Vagina (tissue), 2 donors: ENCODE data around the gene GCDH.

Experiments used
- CTCF ChIP-seq, 3 experiments: fragments of 450-650 bp in 2 of 3; fragments of 200-600 bp in 1 of 3; sonication (generic) in 1 of 3; IDR thresholded peaks; one replicate each; pipeline ENCODE4 v1.5.1; 2017 to 2019; ENCODE audit warnings: antibody characterized with exemption in 3 of 3, mild to moderate bottlenecking in 2 of 3, moderate library complexity in 2 of 3
- POLR2A ChIP-seq, 2 donors: fragments of 450-650 bp; IDR thresholded peaks; one replicate each; pipeline ENCODE4 v1.6.1; 2017; ENCODE audit warnings: antibody characterized with exemption in 2 of 2, mild to moderate bottlenecking in 2 of 2, moderate library complexity in 2 of 2
- POLR2AphosphoS5 ChIP-seq, 2 donors: sonication (generic); formaldehyde crosslinking; IDR thresholded peaks; one replicate each; pipeline ENCODE4 v1.9.0; 2017; ENCODE audit warnings: antibody characterized with exemption in 2 of 2, mild to moderate bottlenecking in 2 of 2, low read depth in 1 of 2; ENCODE audit not compliant: insufficient read depth in 1 of 2

- no peak for TF ChIP-seq CTCF (IDR thresholded peaks at IDR 0.05)
- no peak for TF ChIP-seq POLR2A (IDR thresholded peaks at IDR 0.05)
- TF ChIP-seq POLR2AphosphoS5 (IDR thresholded peaks at IDR 0.05; ENCODE audit: insufficient read depth in 1 of 2, low read depth in 1 of 2), result no peak
These were observed 5.5 kb downstream of the GCDH start for GRCh38 chr19:12896460-12896859.
